Small intestine (tissue), 7 donors: Measurements from ENCODE around the gene RXFP1. TPM values are rescaled to one million over a fixed set of nuclear protein-coding genes. Genes with fewer than 3 reads are reported as not detected.
A peak's percentile ranks its signal among the peaks of the same experiment; 100 is the strongest.

ENCODE experiments used
- DNase-seq, 2 donors: peaks; one replicate each; pipeline versions ENCODE4 v3.0.0 to v3.0.0-alpha.2; 2013
- FAIRE-seq: peaks from 2 replicates; lab custom pipeline; 2012; peaks lifted over from hg19 to GRCh38; lab: Jason Lieb, UNC
- H3K27ac ChIP-seq, 3 donors: one replicate each; pipeline ENCODE4 v1.5.1; 2013; ENCODE audit warnings: low read length in 2 of 3, mild to moderate bottlenecking in 2 of 3, control low read depth in 1 of 3, inconsistent platforms in 1 of 3, low read depth in 1 of 3, moderate library complexity in 1 of 3
- H3K27me3 ChIP-seq, 3 donors: one replicate each; pipeline ENCODE4 v1.6.1; 2013; ENCODE audit warnings: low read length in 3 of 3, inconsistent platforms in 1 of 3; ENCODE audit not compliant: control insufficient read depth in 3 of 3, insufficient read depth in 3 of 3
- H3K36me3 ChIP-seq, 3 donors: one replicate each; pipeline ENCODE4 v1.6.1; 2013; ENCODE audit warnings: low read length in 3 of 3, inconsistent platforms in 1 of 3, low read depth in 1 of 3, mild to moderate bottlenecking in 1 of 3, moderate library complexity in 1 of 3; ENCODE audit not compliant: control insufficient read depth in 3 of 3, insufficient read depth in 2 of 3
- H3K4me1 ChIP-seq, 3 donors: one replicate each; pipeline ENCODE4 v1.6.1; 2013; ENCODE audit warnings: low read length in 2 of 3, inconsistent platforms in 1 of 3, low read depth in 1 of 3, mild to moderate bottlenecking in 1 of 3, moderate library complexity in 1 of 3; ENCODE audit not compliant: control insufficient read depth in 3 of 3, insufficient read depth in 2 of 3
- H3K4me3 ChIP-seq, 3 donors: one replicate each; pipeline ENCODE4 v1.5.1; 2013; ENCODE audit warnings: low read length in 3 of 3, control low read depth in 1 of 3, inconsistent platforms in 1 of 3, low read depth in 1 of 3, mild to moderate bottlenecking in 1 of 3, moderate library complexity in 1 of 3
- H3K9me3 ChIP-seq, 2 donors: one replicate each; pipeline ENCODE4 v1.6.1; 2013; ENCODE audit warnings: low read depth in 1 of 2, low read length in 1 of 2; ENCODE audit not compliant: control insufficient read depth in 2 of 2, insufficient read depth in 1 of 2
- WGBS, 3 donors: extraction: QIAGEN DNeasy Blood & Tissue Kit; methylation state at CpG; one replicate each; pipeline ENCODE4 v1.1.7; 2013; 5-methylcytosine and 5-hydroxymethylcytosine counted together
- polyA plus RNA-seq, 4 donors: library from polyadenylated mRNA; stranded (reverse) in 3 of 4; unstranded in 1 of 4; fragments of 200-250 nt in 3 of 4; fragments of 120-200 nt in 1 of 4; gene quantifications; one replicate each; pipeline versions ENCODE4 v1.2.1 to v1.2.3, GENCODE V29; 2013
- donor health status: healthy with polysubstance abuse.
- donor health status: control.
- donor health status: control.
- donor health status: Bipolar disorder and iron deficiency.
- donor health status: healthy.

RXFP1 gene
- polyA plus RNA-seq, 4 donors: 0.16 to 0.53 TPM; not detected in 2

GRCh38 chr4:158671915-158672806 is 150.5 kb downstream of the RXFP1 start, which contains the start of gene ETFDH:
TSS of gene ETFDH (plus strand) at chr4:158672296. CDS start at chr4:158672457, 161 bp downstream.
- Histone ChIP-seq H3K4me3 (peak within 1 kb of the TSS; percentile 60 to 89 (median 84)), H3K4me1 (peaks cover 2 to 9% (median 4%) of the 10 kb centered on the region in 3 donors), H3K9me3 (no peaks in the 10 kb centered on the region), H3K27me3 (no peaks in the 10 kb centered on the region), H3K27ac (peak within 1 kb of the TSS; percentile 94 to 99 (median 99)), H3K36me3 (no peaks in the 10 kb centered on the region)
- WGBS, 3 donors: 0% methylated on average over 59 to 60 of the region's 60 CpGs
- DNase-seq (peak; percentile 100), FAIRE-seq (peak; percentile 79)

DNA sequence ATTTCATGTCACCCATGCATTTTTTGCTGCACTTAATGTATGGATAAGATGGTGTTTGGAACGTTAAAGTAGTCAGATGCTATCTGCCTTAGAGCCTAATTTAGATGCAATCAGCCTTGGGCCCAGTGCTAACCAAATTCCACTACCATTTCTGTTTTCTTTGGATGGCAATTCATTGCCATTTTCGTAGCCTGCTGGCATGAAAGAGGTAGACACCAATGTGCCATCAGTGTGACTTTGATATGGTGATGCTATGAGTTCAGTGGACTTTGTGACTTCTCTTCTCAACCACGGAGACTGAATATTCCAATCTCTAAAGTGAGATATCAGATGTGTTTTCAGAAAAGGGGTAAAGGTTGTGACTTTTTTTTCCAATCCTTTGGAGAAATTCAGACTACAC is 152.0 kb downstream of the RXFP1 start:
- H3K27ac ChIP-seq: no peak overlapping the region
- 49 to 78% (median 54%) methylated on average over 3 of the region's 3 CpGs for WGBS, 3 donors
- no peak for FAIRE-seq
- no peak overlapping the region for H3K4me3 ChIP-seq
- H3K4me1 ChIP-seq: peaks cover 3 to 9% (median 4%) of the 10 kb centered on the region in 3 donors
- no peaks in the 10 kb centered on the region for H3K27me3 ChIP-seq
- DNase-seq: peak; percentile 11 to 20
- no peaks in the 10 kb centered on the region for H3K9me3 ChIP-seq
- H3K36me3 ChIP-seq: no peaks in the 10 kb centered on the region

- H3K36me3 ChIP-seq: peaks cover 0 to 2% (median 0%) of the 10 kb centered on the region in 3 donors
- no peak overlapping the region for H3K4me3 ChIP-seq
- 83 to 92% (median 87%) methylated on average over 5 of the region's 5 CpGs for WGBS, 3 donors
- H3K27ac ChIP-seq: no peak overlapping the region
- H3K9me3 ChIP-seq: no peaks in the 10 kb centered on the region
- no peaks in the 10 kb centered on the region for H3K27me3 ChIP-seq
- H3K4me1 ChIP-seq: peaks cover 0 to 6% (median 3%) of the 10 kb centered on the region in 3 donors
- FAIRE-seq (no peak), DNase-seq (no peak)
Observed at GRCh38 chr4:158676076-158676475, 154.4 kb downstream of the RXFP1 start.

GRCh38 chr4:158678767-158679166 is 157.1 kb downstream of the RXFP1 start:
- FAIRE-seq (no peak), DNase-seq (peak in 1 of 2 donors; percentile 77)
- 35 to 72% (median 50%) methylated on average over 2 of the region's 2 CpGs for WGBS, 3 donors

DNA sequence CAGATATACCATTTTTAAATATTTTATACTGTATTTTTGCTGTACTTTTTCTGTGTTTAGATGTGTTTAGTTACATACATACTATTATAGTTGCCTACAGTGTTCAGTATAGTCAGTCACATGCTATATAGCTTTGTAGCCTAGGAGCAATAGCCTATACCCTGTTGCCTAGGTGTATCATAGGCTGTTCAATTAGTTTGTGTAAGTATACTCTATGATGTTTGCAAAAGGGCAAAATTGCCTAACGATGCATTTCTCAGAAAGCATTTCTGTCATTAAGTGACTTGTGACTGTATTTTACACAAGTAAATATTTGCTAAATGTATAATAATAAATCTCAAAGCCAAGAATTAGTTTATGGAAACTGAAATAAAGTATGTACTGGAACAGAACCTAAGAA is 159.9 kb downstream of the RXFP1 start:
- Histone ChIP-seq H3K4me3 (no peak overlapping the region), H3K36me3 (peaks cover 0 to 5% (median under 1%) of the 10 kb centered on the region in 3 donors), H3K4me1 (peaks cover 0 to 2% (median 0%) of the 10 kb centered on the region in 3 donors), H3K27me3 (no peaks in the 10 kb centered on the region), H3K9me3 (no peaks in the 10 kb centered on the region), H3K27ac (no peak overlapping the region)
- WGBS, 3 donors: 54 to 81% (median 79%) methylated on average over 1 of the region's 1 CpG
- DNase-seq (no peak), FAIRE-seq (no peak)

More at GRCh38 chr4:158678767-158679166, 157.1 kb downstream of the RXFP1 start:
- Histone ChIP-seq H3K4me3 (no peak overlapping the region), H3K9me3 (no peaks in the 10 kb centered on the region), H3K36me3 (peaks cover 0 to 5% (median 0%) of the 10 kb centered on the region in 3 donors), H3K27ac (no peak overlapping the region), H3K4me1 (peaks cover 0 to 2% (median 0%) of the 10 kb centered on the region in 3 donors), H3K27me3 (no peaks in the 10 kb centered on the region)

GRCh38 chr4:158682066-158682465 is 160.4 kb downstream of the RXFP1 start:
- H3K4me1 ChIP-seq: peaks cover 0 to 2% (median 0%) of the 10 kb centered on the region in 3 donors
- no peaks in the 10 kb centered on the region for H3K27me3 ChIP-seq
- FAIRE-seq (no peak), DNase-seq (no peak)
- 65 to 85% (median 76%) methylated on average over 2 of the region's 2 CpGs for WGBS, 3 donors
- no peaks in the 10 kb centered on the region for H3K9me3 ChIP-seq
- no peak overlapping the region for H3K27ac ChIP-seq
- no peak overlapping the region for H3K4me3 ChIP-seq
- H3K36me3 ChIP-seq: peaks cover 0 to 5% (median 2%) of the 10 kb centered on the region in 3 donors

- Histone ChIP-seq H3K4me3 (no peak overlapping the region), H3K36me3 (peaks cover 0 to 6% (median 5%) of the 10 kb centered on the region in 3 donors), H3K9me3 (no peaks in the 10 kb centered on the region), H3K4me1 (no peaks in the 10 kb centered on the region), H3K27ac (no peak overlapping the region), H3K27me3 (no peaks in the 10 kb centered on the region)
- FAIRE-seq (no peak), DNase-seq (no peak)
- WGBS, 3 donors: 65 to 78% (median 69%) methylated on average over 1 of the region's 1 CpG
Observed at GRCh38 chr4:158688813-158689212, 167.1 kb downstream of the RXFP1 start.
